CD4-positive, alpha-beta T cell (primary cell): Measurements from ENCODE around the gene RASD1. TPM values are rescaled to one million over a fixed set of nuclear protein-coding genes. Genes with fewer than 3 reads are reported as not detected.

Experiments
- ATAC-seq: fragments of 200-7000 bp; cut with Tn5 transposase; one replicate; pipeline ENCODE4 v1.10.0; 2022; ENCODE audit warnings: mild to moderate bottlenecking; ENCODE audit not compliant: poor library complexity
- CTCF ChIA-PET: fragments of 350-600 bp; sonication (Branson Sonifier 250); formaldehyde crosslinking; loops from one replicate; lab custom pipeline; 2021; ENCODE audit warnings: antibody characterized with exemption, inconsistent platforms; lab: Charles Lee
- POLR2A ChIA-PET: fragments of 350-600 bp; sonication (Branson Sonifier 250); formaldehyde crosslinking; loops from one replicate; lab custom pipeline; 2021; ENCODE audit warnings: antibody characterized with exemption, inconsistent platforms; lab: Charles Lee
- DNase-seq, 14 experiments: peaks; one replicate each; pipeline ENCODE4 v3.0.0-alpha.2; 2013 to 2020; ENCODE audit warnings: mixed read lengths in 2 of 14
- H3K27ac ChIP-seq, 2 donors: one replicate each; pipeline versions ENCODE4 v1.5.1 to v1.7.0; 2013; ENCODE audit warnings: low read length in 2 of 2, low read depth in 1 of 2, mild to moderate bottlenecking in 1 of 2
- H3K27me3 ChIP-seq, 2 experiments: 1 replicate in 1 of 2; 2 replicates in 1 of 2; pipeline versions ENCODE4 v1.6.1 to v1.7.0; 2013; ENCODE audit warnings: low read length in 2 of 2, control low read depth in 1 of 2, mild to moderate bottlenecking in 1 of 2, moderate library complexity in 1 of 2; ENCODE audit not compliant: insufficient read depth in 2 of 2, control insufficient read depth in 1 of 2
- H3K36me3 ChIP-seq: one replicate; pipeline ENCODE4 v1.6.1; 2013; ENCODE audit warnings: low read length, control low read depth; ENCODE audit not compliant: insufficient read depth
- H3K4me1 ChIP-seq: one replicate; pipeline ENCODE4 v1.6.1; 2013; ENCODE audit warnings: low read length, control low read depth; ENCODE audit not compliant: insufficient read depth
- H3K4me3 ChIP-seq: one replicate; pipeline ENCODE4 v1.5.1; 2013; ENCODE audit warnings: mild to moderate bottlenecking, low read length, moderate library complexity
- H3K9me3 ChIP-seq, 2 experiments: 1 replicate in 1 of 2; 2 replicates in 1 of 2; pipeline versions ENCODE4 v1.6.1 to v1.7.0; 2013; ENCODE audit warnings: low read length in 2 of 2, mild to moderate bottlenecking in 2 of 2, control low read depth in 1 of 2, moderate library complexity in 1 of 2; ENCODE audit not compliant: control insufficient read depth in 1 of 2, insufficient read depth in 1 of 2
- H3K27ac Mint-ChIP-seq: one replicate; pipeline ENCODE4 v1.8.0; 2020; ENCODE audit warnings: mixed read lengths
- H3K27me3 Mint-ChIP-seq: one replicate; pipeline ENCODE4 v1.8.0; 2021; ENCODE audit warnings: mixed read lengths
- H3K36me3 Mint-ChIP-seq: one replicate; pipeline ENCODE4 v1.8.0; 2021; ENCODE audit warnings: low read depth, mixed read lengths
- H3K4me1 Mint-ChIP-seq: one replicate; pipeline ENCODE4 v1.8.0; 2021; ENCODE audit warnings: low read depth, mixed read lengths
- H3K4me3 Mint-ChIP-seq: one replicate; pipeline ENCODE4 v1.8.0; 2020; ENCODE audit warnings: mild to moderate bottlenecking, mixed read lengths
- H3K9me3 Mint-ChIP-seq: one replicate; pipeline ENCODE4 v1.8.0; 2020; ENCODE audit warnings: mixed read lengths
- CTCF ChIP-seq: fragments of 200-600 bp; IDR thresholded peaks from one replicate; pipeline ENCODE4 v1.8.0; 2022; ENCODE audit warnings: antibody characterized with exemption, mild to moderate bottlenecking
- intact Hi-C, 2 experiments: fragments of 100-400 bp; cut with DNase I in 1 of 2; cut with micrococcal nuclease in 1 of 2; formaldehyde crosslinking; loops; one replicate each; pipeline versions ENCODE4 v1.15.1 to v1.9.0; 2023 to 2025; cut with DNase I, micrococcal nuclease
- total RNA-seq, 174 experiments: library from RNA in 2 of 174; stranded (reverse) in 2 of 174; gene quantifications; one replicate each; pipeline ENCODE4 v1.2.3 and lab custom pipeline; 2021 to 2026

The RASD1 gene
- total RNA-seq, 2 experiments from 2014 or later: 1.8 to 2.0 TPM

GRCh38 chr17:17505610-17506171, 9.5 kb upstream of the RASD1 start:
- Histone ChIP-seq H3K9me3 (no peaks in the 10 kb centered on the region), H3K27me3 (peaks cover 0 to 3% of the 10 kb centered on the region in 2 experiments), H3K36me3 (no peaks in the 10 kb centered on the region), H3K4me1 (peaks cover 3% of the 10 kb centered on the region), H3K27ac (no peak overlapping the region), H3K4me3 (no peak overlapping the region)
- Mint-ChIP-seq H3K36me3 (no peaks in the 10 kb centered on the region), H3K4me1 (no peaks in the 10 kb centered on the region), H3K9me3 (no peaks in the 10 kb centered on the region), H3K27ac (no peak overlapping the region), H3K4me3 (no peak overlapping the region), H3K27me3 (peaks cover 6% of the 10 kb centered on the region)
- TF ChIP-seq CTCF: no peak
- no peak for DNase-seq
- ATAC-seq: no peak
- POLR2A ChIA-PET: no interaction called here
- CTCF ChIA-PET: interaction anchor here (1.7 kb wide), 1 partner anchor 9 kb away, joined by 6 read pairs; the partner anchor contains the start of gene RASD1
- intact Hi-C loops: no loop called here

GRCh38 chr17:17505151-17505550, 9.0 kb upstream of the RASD1 start:
- Mint-ChIP-seq H3K27ac (no peak overlapping the region), H3K9me3 (no peaks in the 10 kb centered on the region), H3K27me3 (peaks cover 6% of the 10 kb centered on the region), H3K4me3 (no peak overlapping the region), H3K36me3 (no peaks in the 10 kb centered on the region), H3K4me1 (no peaks in the 10 kb centered on the region)
- no peak for ATAC-seq
- DNase-seq: no peak
- ChIA-PET CTCF (no interaction called here), POLR2A (no interaction called here)
- Histone ChIP-seq H3K4me3 (no peak overlapping the region), H3K4me1 (no peaks in the 10 kb centered on the region), H3K36me3 (no peaks in the 10 kb centered on the region), H3K9me3 (no peaks in the 10 kb centered on the region), H3K27ac (no peak overlapping the region), H3K27me3 (peaks cover 0 to 3% of the 10 kb centered on the region in 2 experiments)
- intact Hi-C loops: no loop called here
- TF ChIP-seq CTCF: no peak

- ChIA-PET CTCF (no interaction called here), POLR2A (no interaction called here)
- H3K4me1 ChIP-seq: no peaks in the 10 kb centered on the region
- Mint-ChIP-seq H3K36me3 (no peaks in the 10 kb centered on the region), H3K4me1 (no peaks in the 10 kb centered on the region), H3K9me3 (no peaks in the 10 kb centered on the region), H3K27ac (no peak overlapping the region), H3K27me3 (peaks cover 6% of the 10 kb centered on the region), H3K4me3 (no peak overlapping the region)
- DNase-seq (no peak), ATAC-seq (no peak)
- no peak overlapping the region for H3K4me3 ChIP-seq
- H3K27me3 ChIP-seq: peaks cover 0 to 3% of the 10 kb centered on the region in 2 experiments
- no peak overlapping the region for H3K27ac ChIP-seq
- intact Hi-C loops: loop anchor here in 1 of 2 experiments (5.0 kb wide), 1 partner anchor 63 kb away; no protein-coding TSS in a partner anchor
- no peak for TF ChIP-seq CTCF
- H3K36me3 ChIP-seq: no peaks in the 10 kb centered on the region
- no peaks in the 10 kb centered on the region for H3K9me3 ChIP-seq
Observed at GRCh38 chr17:17504341-17505140, 8.3 kb upstream of the RASD1 start.
